Nephron (organoid): ENCODE results near the gene PRG2.

Source experiments
- H3K27ac Mint-ChIP-seq, 3 experiments: 2 replicates each; pipeline ENCODE4 v1.8.0; 2020; ENCODE audit warnings: mixed read lengths in 3 of 3, mild to moderate bottlenecking in 2 of 3, moderate library complexity in 1 of 3
- H3K27me3 Mint-ChIP-seq: 2 replicates; pipeline ENCODE4 v1.8.0; 2021; ENCODE audit warnings: low read depth, mild to moderate bottlenecking, moderate library complexity, mixed read lengths
- H3K36me3 Mint-ChIP-seq: 2 replicates; pipeline ENCODE4 v1.8.0; 2020; ENCODE audit warnings: low read depth, mixed read lengths
- H3K4me1 Mint-ChIP-seq: 2 replicates; pipeline ENCODE4 v1.8.0; 2020; ENCODE audit warnings: mixed read lengths
- H3K4me3 Mint-ChIP-seq, 3 experiments: 2 replicates each; pipeline ENCODE4 v1.8.0; 2020; ENCODE audit warnings: mild to moderate bottlenecking in 3 of 3, mixed read lengths in 3 of 3, moderate library complexity in 2 of 3
- H3K9me3 Mint-ChIP-seq: 2 replicates; pipeline ENCODE4 v1.8.0; 2020; ENCODE audit warnings: mixed read lengths
- TF ChIP-seq, protein P1 (sequence below), 3 experiments: fragments of 200-600 bp; sonication (generic); IDR thresholded peaks; one replicate each; pipeline ENCODE4 v1.5.0; 2021; ENCODE audit warnings: antibody characterized with exemption in 3 of 3; ENCODE audit not compliant: unreplicated experiment in 3 of 3

PRG2 gene

DNA sequence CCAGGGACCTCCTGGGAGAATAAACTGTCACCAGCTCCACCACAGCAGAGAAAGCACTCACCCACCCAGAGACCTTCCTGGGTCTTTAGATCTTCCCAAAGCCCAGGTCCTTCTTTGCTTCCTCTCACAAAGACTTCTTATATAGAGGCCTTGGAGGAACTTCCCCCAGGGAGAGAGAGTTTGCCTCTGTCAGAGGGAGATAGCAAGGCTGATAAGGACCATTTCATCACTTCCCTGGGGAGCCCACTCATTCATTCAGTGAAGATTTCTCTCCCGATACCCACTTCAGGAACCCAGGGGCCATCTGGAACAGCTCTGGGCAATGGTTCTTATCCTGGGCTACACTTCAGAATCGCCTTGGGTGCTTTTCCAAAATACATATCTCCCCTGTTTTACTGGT, at the start of gene PRG2:
Gene PRG2 (minus strand): TSS at position 116 of the 400 bp plus-strand sequence. CDS start 706 bp downstream, outside the sequence.
- TF ChIP-seq, protein P1, sequence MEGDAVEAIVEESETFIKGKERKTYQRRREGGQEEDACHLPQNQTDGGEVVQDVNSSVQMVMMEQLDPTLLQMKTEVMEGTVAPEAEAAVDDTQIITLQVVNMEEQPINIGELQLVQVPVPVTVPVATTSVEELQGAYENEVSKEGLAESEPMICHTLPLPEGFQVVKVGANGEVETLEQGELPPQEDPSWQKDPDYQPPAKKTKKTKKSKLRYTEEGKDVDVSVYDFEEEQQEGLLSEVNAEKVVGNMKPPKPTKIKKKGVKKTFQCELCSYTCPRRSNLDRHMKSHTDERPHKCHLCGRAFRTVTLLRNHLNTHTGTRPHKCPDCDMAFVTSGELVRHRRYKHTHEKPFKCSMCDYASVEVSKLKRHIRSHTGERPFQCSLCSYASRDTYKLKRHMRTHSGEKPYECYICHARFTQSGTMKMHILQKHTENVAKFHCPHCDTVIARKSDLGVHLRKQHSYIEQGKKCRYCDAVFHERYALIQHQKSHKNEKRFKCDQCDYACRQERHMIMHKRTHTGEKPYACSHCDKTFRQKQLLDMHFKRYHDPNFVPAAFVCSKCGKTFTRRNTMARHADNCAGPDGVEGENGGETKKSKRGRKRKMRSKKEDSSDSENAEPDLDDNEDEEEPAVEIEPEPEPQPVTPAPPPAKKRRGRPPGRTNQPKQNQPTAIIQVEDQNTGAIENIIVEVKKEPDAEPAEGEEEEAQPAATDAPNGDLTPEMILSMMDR (IDR thresholded peaks at IDR 0.05; ENCODE audit: unreplicated experiment in 3 of 3), result no peak
- H3K27me3 Mint-ChIP-seq, result peaks cover 17% of the 10 kb centered on the region
- H3K9me3 Mint-ChIP-seq, result no peaks in the 10 kb centered on the region
- no peak within 1 kb of the TSS for H3K4me3 Mint-ChIP-seq
- H3K27ac Mint-ChIP-seq, result no peak within 1 kb of the TSS
- no peaks in the 10 kb centered on the region for H3K36me3 Mint-ChIP-seq
- peaks cover 8% of the 10 kb centered on the region for H3K4me1 Mint-ChIP-seq

GRCh38 chr11:57439786-57440185, 49.3 kb upstream of the PRG2 start:
- Mint-ChIP-seq H3K36me3 (no peaks in the 10 kb centered on the region), H3K9me3 (no peaks in the 10 kb centered on the region), H3K4me3 (no peak overlapping the region), H3K4me1 (no peaks in the 10 kb centered on the region), H3K27ac (no peak overlapping the region), H3K27me3 (peaks cover 12% of the 10 kb centered on the region)
- TF ChIP-seq, protein P1 (IDR thresholded peaks at IDR 0.05; ENCODE audit: unreplicated experiment in 3 of 3), result no peak

DNA sequence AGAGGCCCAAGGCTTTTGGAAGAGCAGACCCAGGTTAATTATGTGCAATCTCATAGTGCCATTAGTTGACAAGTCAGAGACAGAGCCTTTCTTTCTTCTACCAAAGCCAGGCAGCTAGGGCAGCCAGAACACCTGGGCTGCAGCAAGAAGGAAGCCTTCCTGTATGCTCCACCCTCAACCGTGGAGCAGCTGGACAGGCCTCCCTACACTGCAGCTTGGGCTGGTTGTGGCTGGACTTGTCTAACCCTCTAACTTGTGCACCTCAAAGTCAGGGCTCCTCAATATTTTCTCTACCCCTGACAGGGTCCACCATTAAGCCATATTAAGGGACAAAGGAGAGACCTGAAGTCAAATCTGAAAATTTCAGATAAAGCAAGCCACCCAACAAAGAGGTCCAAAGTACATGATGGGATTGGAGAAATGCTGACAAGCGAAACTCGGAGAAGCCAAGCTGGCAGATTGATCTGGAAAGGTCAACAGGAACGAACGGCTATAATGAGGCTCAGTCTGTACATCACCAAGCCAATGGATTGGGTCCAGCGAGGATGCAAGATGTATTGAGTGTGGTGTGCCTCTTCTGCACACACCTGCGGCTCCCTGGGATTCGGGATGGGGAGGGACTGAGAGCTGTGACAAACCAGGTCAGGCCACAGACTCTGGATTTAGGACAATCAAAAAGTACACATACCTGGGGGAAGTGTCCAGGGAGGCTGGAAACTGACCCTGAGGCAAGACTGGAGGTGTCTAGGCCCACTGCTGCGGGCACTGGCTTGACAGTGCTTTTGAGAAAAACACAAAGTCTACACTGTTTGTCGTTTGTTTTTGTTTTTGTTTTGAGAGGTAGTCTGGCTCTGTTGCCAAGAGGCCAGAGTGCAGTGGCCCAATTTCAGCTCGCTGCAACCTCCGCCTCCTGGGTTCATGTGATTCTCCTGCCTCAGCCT, 48.2 kb upstream of the PRG2 start:
- H3K4me3 Mint-ChIP-seq, result no peak overlapping the region
- H3K27ac Mint-ChIP-seq, result no peak overlapping the region
- peaks cover 23% of the 10 kb centered on the region for H3K27me3 Mint-ChIP-seq
- H3K4me1 Mint-ChIP-seq, result no peaks in the 10 kb centered on the region
- H3K36me3 Mint-ChIP-seq, result no peaks in the 10 kb centered on the region
- TF ChIP-seq, protein P1 (IDR thresholded peaks at IDR 0.05; ENCODE audit: unreplicated experiment in 3 of 3), result no peak
- no peaks in the 10 kb centered on the region for H3K9me3 Mint-ChIP-seq

DNA sequence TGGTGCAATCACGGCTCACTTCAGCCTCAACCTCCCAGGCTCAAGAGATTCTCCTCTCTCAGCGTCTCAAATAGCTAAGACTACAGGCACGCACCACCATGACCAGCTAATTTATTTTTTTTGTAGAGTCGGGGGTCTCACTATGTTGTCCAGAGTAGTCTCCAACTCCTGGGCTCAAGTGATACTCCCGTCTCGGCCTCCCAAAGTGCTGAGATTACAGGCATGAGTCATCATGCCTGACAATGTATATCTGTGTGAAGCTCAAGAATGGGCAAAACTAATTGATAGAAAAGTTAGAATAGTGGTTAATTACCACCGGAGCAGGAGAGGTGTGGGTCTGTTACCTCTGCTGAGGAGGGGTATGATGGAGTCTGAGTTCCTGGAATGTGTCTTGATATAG, 45.6 kb upstream of the PRG2 start:
- Mint-ChIP-seq H3K27ac (no peak overlapping the region), H3K4me3 (no peak overlapping the region), H3K36me3 (no peaks in the 10 kb centered on the region), H3K9me3 (no peaks in the 10 kb centered on the region), H3K4me1 (no peaks in the 10 kb centered on the region), H3K27me3 (peaks cover 23% of the 10 kb centered on the region)
- TF ChIP-seq, protein P1 (IDR thresholded peaks at IDR 0.05; ENCODE audit: unreplicated experiment in 3 of 3), result no peak

DNA sequence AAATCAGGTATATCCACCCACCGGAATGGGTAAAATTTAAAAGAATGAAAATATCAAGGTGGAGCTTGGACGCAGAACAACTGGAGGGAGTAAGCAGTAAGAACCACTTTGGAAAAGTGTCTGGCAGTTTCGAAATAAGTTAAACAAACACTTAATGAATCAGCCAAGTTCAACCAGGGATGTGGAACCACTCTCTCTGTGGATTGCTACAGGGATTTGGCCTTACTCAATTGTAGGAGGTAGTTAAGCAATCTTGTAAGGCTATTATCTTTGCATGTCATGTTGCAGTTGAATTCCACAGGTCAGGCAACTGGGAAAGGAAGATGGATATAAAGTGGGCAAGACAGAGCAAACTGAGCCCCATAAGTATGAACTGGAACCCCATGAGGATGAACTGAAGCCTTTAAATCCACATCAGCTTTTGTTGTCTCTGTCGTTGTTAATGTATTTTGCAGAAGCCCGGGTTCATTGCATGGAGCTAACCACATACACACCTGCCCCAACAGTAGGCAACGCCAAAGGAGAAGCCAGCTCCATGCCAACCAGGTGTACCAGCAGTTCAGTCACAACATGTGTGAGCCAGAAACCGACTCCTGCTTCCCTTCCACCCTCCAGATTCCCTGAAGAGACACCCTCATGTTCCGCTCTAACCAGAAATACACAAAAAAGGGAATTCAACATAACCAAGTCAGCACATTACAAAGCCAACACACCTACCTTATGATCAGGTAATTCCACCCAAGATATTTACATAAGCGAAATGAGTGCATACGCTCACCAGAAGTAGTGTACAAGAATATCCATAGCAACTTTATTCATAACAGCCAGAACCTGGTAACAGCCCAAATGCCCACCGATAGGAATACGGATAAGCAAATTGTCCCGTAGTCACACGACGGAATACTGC, 44.4 kb upstream of the PRG2 start:
- H3K27me3 Mint-ChIP-seq, result peaks cover 26% of the 10 kb centered on the region
- no peak overlapping the region for H3K4me3 Mint-ChIP-seq
- no peaks in the 10 kb centered on the region for H3K4me1 Mint-ChIP-seq
- H3K36me3 Mint-ChIP-seq, result no peaks in the 10 kb centered on the region
- TF ChIP-seq, protein P1 (IDR thresholded peaks at IDR 0.05; ENCODE audit: unreplicated experiment in 3 of 3), result no peak
- H3K9me3 Mint-ChIP-seq, result no peaks in the 10 kb centered on the region
- no peak overlapping the region for H3K27ac Mint-ChIP-seq
